GM19023 (cell line): ENCODE data around the gene AFAP1L1.

Source experiments
- ATAC-seq: cut with Tn5 transposase; IDR thresholded peaks from one replicate; pipeline ENCODE4 v1.9.1; 2021; ENCODE audit warnings: mild to moderate bottlenecking, moderate library complexity; ENCODE audit not compliant: unreplicated experiment

Gene AFAP1L1

DNA sequence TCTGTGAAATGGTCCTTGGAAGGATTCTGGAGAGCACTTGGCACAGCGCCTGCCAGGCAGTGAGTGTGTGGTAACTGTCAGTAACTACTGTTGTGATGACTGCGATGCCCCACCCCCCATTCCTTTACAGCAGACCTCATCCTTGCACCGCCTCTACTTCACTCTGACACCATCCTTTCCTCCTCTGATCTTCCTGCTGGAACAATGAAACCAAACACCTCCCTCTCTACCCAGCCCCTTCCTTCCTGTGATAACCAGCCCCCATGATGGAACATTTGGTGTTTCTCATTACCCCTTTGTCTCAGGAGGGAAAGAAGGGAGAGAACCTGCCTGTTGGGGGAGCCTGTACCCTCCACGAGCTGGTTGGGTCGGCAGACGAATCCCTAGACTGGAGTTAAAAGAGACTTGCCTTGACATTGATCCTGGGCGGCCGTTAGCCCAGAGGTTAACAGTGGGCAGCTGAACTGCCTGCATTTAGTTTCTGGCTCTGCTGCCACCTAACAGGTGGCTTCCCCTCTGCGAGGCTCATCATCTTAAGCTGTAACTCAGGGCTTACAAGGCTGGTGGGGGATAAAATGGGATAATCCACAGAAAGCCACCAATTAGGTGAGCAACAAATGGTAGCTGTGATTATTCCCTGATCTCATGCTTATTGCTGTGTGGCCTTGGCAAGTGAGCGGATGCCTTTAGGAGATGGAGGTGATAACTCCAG lies 39.4 kb downstream of the AFAP1L1 start:
- no peak for ATAC-seq

DNA sequence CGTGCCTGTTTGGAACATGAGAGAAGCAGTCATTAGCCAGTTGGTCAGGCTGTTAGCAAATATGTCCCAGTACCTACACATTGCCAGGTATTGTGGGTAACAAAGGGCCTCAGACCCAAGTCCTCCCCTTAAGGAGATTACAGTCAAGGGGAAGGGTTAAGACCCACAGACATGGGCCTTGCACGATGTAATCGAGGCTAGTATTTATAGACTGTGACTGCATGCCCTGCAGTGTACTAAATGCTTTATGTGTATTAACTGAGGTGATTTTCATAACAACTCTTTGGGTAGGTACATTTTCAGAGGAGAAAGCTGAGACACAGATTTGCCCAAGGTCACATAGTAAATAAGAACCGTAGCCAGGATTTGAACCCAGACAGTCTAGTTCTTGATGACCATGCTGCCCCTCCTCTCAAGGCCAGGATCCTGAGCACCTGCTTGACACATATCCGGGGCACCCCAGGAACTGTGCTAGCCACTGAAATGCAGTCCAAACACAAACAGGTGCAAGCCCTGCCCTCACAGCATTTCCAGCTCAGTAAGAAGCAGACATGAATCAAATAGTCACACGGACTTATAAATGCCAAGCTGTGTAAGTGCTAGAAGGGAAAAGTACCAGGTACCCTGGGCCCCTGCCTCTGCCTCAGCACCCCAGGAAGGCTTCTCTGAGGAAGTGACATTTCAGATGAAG lies 41.6 kb downstream of the AFAP1L1 start:
- ATAC-seq = no peak

GRCh38 chr5:149314571-149315111 lies 43.0 kb downstream of the AFAP1L1 start:
- ATAC-seq = no peak

- ATAC-seq = no peak
Observed at GRCh38 chr5:149315753-149316152, 44.1 kb downstream of the AFAP1L1 start.

DNA sequence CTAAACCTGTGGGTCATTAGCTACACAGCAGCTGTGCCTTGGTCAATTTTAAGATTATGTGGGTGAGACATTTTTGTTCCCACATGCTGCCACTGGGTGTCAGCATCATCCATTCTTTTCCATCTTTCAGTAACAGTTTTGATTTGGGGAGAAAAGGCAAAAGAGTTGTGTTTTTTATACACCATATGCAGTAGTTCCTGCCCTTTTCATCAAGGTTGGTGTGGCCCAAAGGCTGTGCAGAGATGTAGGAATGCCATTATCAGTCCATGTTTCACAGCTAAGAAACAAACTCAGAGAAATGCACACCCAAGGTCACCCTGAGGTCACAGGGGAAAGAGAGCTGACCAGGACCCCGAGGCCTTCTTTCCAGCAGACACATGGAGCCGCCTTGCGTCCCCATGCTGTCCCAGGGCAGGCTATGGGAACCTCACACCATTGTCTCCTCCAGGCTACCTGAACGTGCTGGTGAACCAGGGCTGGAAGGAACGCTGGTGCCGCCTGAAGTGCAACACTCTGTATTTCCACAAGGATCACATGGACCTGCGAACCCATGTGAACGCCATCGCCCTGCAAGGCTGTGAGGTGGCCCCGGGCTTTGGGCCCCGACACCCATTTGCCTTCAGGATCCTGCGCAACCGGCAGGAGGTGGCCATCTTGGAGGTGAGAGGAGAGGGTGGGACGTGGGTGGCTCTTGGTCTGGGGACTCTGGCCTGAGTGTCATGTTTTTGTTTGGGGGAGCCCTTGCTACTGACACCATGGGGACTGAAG lies 45.8 kb downstream of the AFAP1L1 start:
- ATAC-seq = no peak

DNA sequence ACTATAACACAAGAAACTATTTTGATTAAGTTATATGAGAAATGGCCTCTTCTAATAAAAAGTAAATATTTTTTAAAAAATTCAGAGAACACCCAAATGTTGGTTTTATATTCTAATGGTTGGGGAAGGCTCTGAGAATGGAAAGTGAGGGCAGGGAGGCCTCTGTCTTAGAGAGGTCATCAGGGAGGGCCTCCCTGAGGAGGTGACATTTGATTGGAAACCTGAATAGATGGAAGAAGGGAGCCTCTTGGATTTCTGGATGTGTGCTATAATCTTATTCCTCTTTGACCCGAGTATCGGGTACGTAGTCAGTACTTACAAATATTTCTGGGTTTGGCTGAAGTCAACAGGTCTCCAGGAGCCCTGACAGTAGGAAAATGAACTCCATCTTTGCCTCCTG lies 47.5 kb downstream of the AFAP1L1 start:
- ATAC-seq = no peak

GRCh38 chr5:149320791-149321330 lies 49.2 kb downstream of the AFAP1L1 start:
- no peak for ATAC-seq

- no peak for ATAC-seq
Observed at GRCh38 chr5:149322518-149322917, 50.9 kb downstream of the AFAP1L1 start.

- no peak for ATAC-seq
Observed at GRCh38 chr5:149323210-149323609, 51.6 kb downstream of the AFAP1L1 start.

DNA sequence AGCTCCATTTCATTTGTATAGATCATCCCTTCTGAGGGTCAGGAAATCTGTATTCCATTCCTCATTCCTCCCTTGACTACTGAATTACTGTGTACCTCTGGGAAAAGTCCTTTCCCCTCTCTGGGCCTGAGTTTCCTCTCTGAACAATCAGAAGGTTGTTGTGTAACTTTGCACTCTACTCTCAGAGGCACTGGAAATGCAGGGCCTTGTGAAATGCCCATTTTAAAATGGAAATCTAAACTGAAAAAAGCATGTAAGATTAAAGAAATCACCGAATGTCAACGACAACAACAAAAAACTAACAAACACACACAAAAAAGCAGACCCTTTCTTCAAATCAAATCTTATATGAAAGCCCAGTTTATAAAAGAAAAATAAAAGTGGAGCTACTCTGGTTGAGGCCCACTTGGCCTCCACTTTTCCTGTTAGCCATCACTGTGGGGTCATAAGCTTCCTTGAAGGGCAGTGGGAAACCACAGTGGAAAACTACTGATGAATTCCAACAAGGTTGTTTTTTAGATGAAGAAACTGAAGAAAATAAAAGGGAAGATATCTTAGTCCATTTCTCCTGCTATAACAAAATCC lies 52.1 kb downstream of the AFAP1L1 start:
- no peak for ATAC-seq

GRCh38 chr5:149324641-149325040 lies 53.0 kb downstream of the AFAP1L1 start:
- ATAC-seq = no peak

DNA sequence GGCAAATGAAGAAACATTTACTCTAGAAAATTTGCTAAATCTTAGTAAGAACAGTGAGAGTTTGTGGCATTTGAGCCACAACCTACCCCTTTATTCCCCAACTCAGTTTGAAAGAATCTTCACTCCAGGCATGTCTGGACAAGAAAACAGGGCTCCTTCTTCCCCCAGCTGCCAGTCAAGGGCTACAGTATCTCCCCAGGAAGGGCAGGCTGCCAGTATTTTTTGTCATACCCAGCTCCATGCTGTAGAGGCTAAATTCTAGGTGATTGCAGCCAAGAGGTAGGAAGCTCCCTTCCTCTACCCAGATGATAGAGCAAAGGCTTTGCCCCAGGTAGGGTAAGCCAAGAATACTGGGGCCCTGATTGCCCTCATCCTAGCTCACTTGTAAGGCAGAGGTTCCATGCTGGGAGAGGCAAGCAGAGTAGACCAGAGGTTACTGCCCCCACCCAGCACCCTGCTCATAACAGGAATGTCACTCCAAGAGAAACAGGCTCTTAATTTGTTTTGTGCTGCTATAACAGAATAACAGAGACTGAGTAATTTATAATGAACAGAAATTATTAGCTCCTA lies 53.6 kb downstream of the AFAP1L1 start:
- ATAC-seq = no peak

DNA sequence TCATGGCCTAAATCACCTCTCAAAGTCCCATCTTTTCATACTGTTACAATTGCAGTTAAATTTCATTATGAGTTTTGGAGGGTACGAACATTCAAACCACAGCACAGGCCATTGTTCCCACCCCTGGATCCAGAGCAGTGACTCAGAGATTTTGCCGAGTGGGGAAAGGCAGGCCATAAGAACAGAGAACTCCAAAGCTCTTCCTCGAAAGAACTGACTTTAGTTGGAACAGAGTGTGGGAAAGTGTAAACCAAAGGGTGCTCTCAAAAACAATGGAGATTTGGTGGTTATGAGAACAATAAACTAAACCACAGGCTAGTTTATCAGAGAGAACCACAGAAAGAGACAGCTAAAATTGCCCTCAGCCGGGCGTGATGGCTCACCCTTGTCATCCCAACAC lies 54.2 kb downstream of the AFAP1L1 start:
- no peak for ATAC-seq

GRCh38 chr5:149326611-149327010 lies 55.0 kb downstream of the AFAP1L1 start:
- no peak for ATAC-seq

- ATAC-seq = no peak
Observed at GRCh38 chr5:149328177-149328576, 56.5 kb downstream of the AFAP1L1 start.

GRCh38 chr5:149333711-149334443 lies 62.2 kb downstream of the AFAP1L1 start:
- no peak for ATAC-seq

GRCh38 chr5:149337736-149338135 lies 66.1 kb downstream of the AFAP1L1 start:
- ATAC-seq = no peak

DNA sequence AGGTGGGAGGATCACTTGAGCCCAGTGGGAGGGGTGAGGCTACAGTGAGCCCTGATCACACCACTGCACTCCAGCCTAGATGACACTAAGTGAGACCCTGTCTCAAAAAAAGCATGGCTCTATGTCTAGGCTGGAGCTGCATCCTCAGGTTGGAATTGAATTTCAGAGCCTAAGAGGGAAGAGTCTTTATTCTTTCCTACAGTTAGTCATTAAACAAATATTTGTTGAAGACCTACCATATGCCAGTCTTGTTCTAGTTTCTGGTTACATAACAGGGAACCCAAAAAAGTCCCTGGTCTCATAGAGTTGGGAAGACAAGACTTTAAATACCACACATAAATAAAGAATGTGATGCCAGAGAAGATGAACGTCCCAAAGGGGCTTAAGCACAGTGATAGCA lies 66.7 kb downstream of the AFAP1L1 start:
- no peak for ATAC-seq

DNA sequence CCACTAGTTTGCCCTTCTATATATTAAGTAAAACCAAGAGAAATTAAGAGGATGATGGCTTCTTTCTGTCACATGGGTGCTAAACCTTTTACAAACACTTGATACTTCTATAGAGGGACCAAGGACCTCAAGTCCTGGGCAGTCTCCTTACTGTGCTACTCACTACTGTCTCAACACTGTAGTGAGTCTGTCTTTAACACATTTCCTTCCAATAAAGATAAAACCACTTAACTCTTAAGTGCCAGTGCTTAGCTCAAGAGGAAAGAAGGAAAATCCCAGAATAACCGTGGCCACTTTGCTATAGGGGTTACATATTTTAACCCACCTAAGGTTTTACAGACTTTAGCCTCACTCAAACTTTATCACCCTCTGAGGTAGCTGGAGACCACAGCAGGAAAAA lies 69.3 kb downstream of the AFAP1L1 start:
- no peak for ATAC-seq

GRCh38 chr5:149341876-149342275 lies 70.2 kb downstream of the AFAP1L1 start:
- no peak for ATAC-seq
